SH-SY5Y (cell line): ENCODE measurements around the gene YWHAE.

Source experiments
- GATA2 ChIP-seq: IDR thresholded peaks from 2 replicates; pipeline ENCODE4 v1.6.1; 2011; ENCODE audit warnings: mild to moderate bottlenecking, low read depth, low read length
- GATA3 ChIP-seq: IDR thresholded peaks from 2 replicates; pipeline ENCODE4 v1.6.1; 2011; ENCODE audit warnings: low read depth, mild to moderate bottlenecking, low read length, moderate library complexity

DNA sequence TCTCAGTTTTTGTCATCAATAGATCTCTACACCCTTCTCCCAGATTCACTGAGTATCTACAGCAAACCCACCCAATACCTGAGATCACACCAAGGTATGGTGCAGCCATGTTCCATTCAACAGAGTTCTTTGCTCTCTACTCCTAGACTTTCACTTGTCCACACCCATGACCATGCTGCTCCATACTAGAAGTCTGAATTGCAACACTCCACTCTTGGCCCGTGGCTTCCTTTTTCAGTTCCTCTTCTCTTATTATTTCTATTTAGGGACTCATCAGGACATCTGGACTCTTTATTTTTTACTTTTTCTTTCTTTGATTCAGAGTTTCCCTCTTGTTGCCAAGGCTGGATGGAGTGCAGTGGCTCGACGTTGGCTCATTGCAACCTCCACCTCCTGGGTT is 37.1 kb downstream of the YWHAE start:
- no peak for TF ChIP-seq GATA2
- TF ChIP-seq GATA3 = no peak
